Prostate gland (tissue), 2 donors: ENCODE data around the gene KCTD4.

Experiments
- CTCF ChIP-seq, 4 experiments: fragments of 200-600 bp in 2 of 4; fragments of 450-650 bp in 2 of 4; sonication (generic) in 2 of 4; IDR thresholded peaks; 1 replicate in 3 of 4; 2 replicates in 1 of 4; pipeline ENCODE4 v1.5.1; 2016 to 2019; ENCODE audit warnings: antibody characterized with exemption in 4 of 4, mild to moderate bottlenecking in 2 of 4, moderate library complexity in 2 of 4
- POLR2A ChIP-seq: fragments of 450-650 bp; IDR thresholded peaks from one replicate; pipeline ENCODE4 v1.6.1; 2016; ENCODE audit warnings: antibody characterized with exemption, mild to moderate bottlenecking

- TF ChIP-seq CTCF (IDR thresholded peaks at IDR 0.05) (no peak), POLR2A (no peak)
Observed at GRCh38 chr13:45238945-45239795, 38.3 kb upstream of the KCTD4 start.
